Right ventricle myocardium superior (tissue), 1 donor: ENCODE measurements around the gene TSPAN5. TPM values are rescaled to one million over a fixed set of nuclear protein-coding genes. Genes with fewer than 3 reads are reported as not detected.

Experiments used
- ATAC-seq: fragments of 200-7000 bp; cut with Tn5 transposase; one replicate; pipeline ENCODE4 v1.9.1; 2020; ENCODE audit warnings: mild to moderate bottlenecking; ENCODE audit not compliant: poor library complexity
- DNase-seq: peaks from one replicate; pipeline ENCODE4 v3.0.0-alpha.2; 2020
- intact Hi-C: fragments of 100-400 bp; cut with DNase I; formaldehyde crosslinking; loops from one replicate; pipeline ENCODE4 v1.11.2; 2022
- total RNA-seq: library from RNA; stranded (reverse); fragmentation: NEBNext Ultra II Directional; extraction: Animal tissue kit (Norgen Biotek cat#: 25700); gene quantifications from one replicate; pipeline ENCODE4 v1.2.1, GENCODE V29; 2021
- donor health status: DM: no; HTN: yes; CAD: no; lungs with severe emphysema.

The TSPAN5 gene
- total RNA-seq, 1 donor from 2014 or later = 1.6 TPM

- intact Hi-C loops = no loop called here
Observed at GRCh38 chr4:98610431-98610830, 48.0 kb downstream of the TSPAN5 start.

GRCh38 chr4:98609934-98610333, 48.5 kb downstream of the TSPAN5 start:
- intact Hi-C loops = no loop called here
- ATAC-seq = no peak
- DNase-seq = no peak

More at GRCh38 chr4:98610431-98610830, 48.0 kb downstream of the TSPAN5 start:
- DNase-seq (no peak), ATAC-seq (no peak)

GRCh38 chr4:98608356-98608755, 50.1 kb downstream of the TSPAN5 start:
- intact Hi-C loops = no loop called here

GRCh38 chr4:98606894-98607293, 51.5 kb downstream of the TSPAN5 start:
- ATAC-seq (no peak), DNase-seq (no peak)
- intact Hi-C loops = no loop called here

More at GRCh38 chr4:98608356-98608755, 50.1 kb downstream of the TSPAN5 start:
- DNase-seq (no peak), ATAC-seq (no peak)

- no peak for ATAC-seq
Observed at GRCh38 chr4:98605216-98605615, 53.2 kb downstream of the TSPAN5 start.

GRCh38 chr4:98604723-98605122, 53.7 kb downstream of the TSPAN5 start:
- no peak for DNase-seq
- intact Hi-C loops = no loop called here
- no peak for ATAC-seq

More at GRCh38 chr4:98605216-98605615, 53.2 kb downstream of the TSPAN5 start:
- intact Hi-C loops = no loop called here
- DNase-seq = no peak

- intact Hi-C loops = no loop called here
- DNase-seq (no peak), ATAC-seq (no peak)
Observed at GRCh38 chr4:98603683-98604521, 54.5 kb downstream of the TSPAN5 start.

- ATAC-seq = no peak
- no peak for DNase-seq
- intact Hi-C loops = no loop called here
Observed at GRCh38 chr4:98602270-98602669, 56.1 kb downstream of the TSPAN5 start.

- no peak for DNase-seq
- intact Hi-C loops = no loop called here
- no peak for ATAC-seq
Observed at GRCh38 chr4:98601708-98602107, 56.7 kb downstream of the TSPAN5 start.

- intact Hi-C loops = no loop called here
- no peak for DNase-seq
- no peak for ATAC-seq
Observed at GRCh38 chr4:98599617-98600205, 58.7 kb downstream of the TSPAN5 start.

GRCh38 chr4:98586962-98587354, 71.5 kb downstream of the TSPAN5 start:
- intact Hi-C loops = no loop called here
- no peak for ATAC-seq
- DNase-seq = no peak

- DNase-seq (no peak), ATAC-seq (no peak)
- intact Hi-C loops = no loop called here
Observed at GRCh38 chr4:98586291-98586961, 72.0 kb downstream of the TSPAN5 start.

- DNase-seq (no peak), ATAC-seq (no peak)
- intact Hi-C loops = no loop called here
Observed at GRCh38 chr4:98585596-98585995, 72.8 kb downstream of the TSPAN5 start.

GRCh38 chr4:98584265-98584664, 74.1 kb downstream of the TSPAN5 start:
- no peak for DNase-seq
- intact Hi-C loops = no loop called here
- ATAC-seq = no peak

GRCh38 chr4:98583265-98583664, 75.1 kb downstream of the TSPAN5 start:
- DNase-seq (no peak), ATAC-seq (no peak)
- intact Hi-C loops = no loop called here

- no peak for DNase-seq
- ATAC-seq = no peak
- intact Hi-C loops = no loop called here
Observed at GRCh38 chr4:98581126-98581525, 77.3 kb downstream of the TSPAN5 start.

GRCh38 chr4:98577956-98578355, 80.5 kb downstream of the TSPAN5 start:
- ATAC-seq = no peak
- intact Hi-C loops = no loop called here
- DNase-seq = no peak

- no peak for DNase-seq
- intact Hi-C loops = no loop called here
- no peak for ATAC-seq
Observed at GRCh38 chr4:98574816-98575215, 83.6 kb downstream of the TSPAN5 start.

GRCh38 chr4:98573791-98574190, 84.6 kb downstream of the TSPAN5 start:
- intact Hi-C loops = no loop called here
- ATAC-seq = no peak
- no peak for DNase-seq

- intact Hi-C loops = no loop called here
- ATAC-seq (no peak), DNase-seq (no peak)
Observed at GRCh38 chr4:98572697-98573096, 85.7 kb downstream of the TSPAN5 start.
